Fibroblast of lung (primary cell): ENCODE data around the gene USP21.

Experiments
- EZH2 ChIP-seq: IDR thresholded peaks from 2 replicates; pipeline ENCODE4 v1.5.1; 2012; ENCODE audit warnings: low read length, control low read depth, mild to moderate bottlenecking; ENCODE audit errors: missing control alignments
- TF ChIP-seq, protein P1 (sequence below), 2 donors: IDR thresholded peaks in 1 of 2; conservative IDR thresholded peaks in 1 of 2; 1 replicate in 1 of 2; 2 replicates in 1 of 2; pipeline ENCODE4 v1.5.1; 2011 to 2012; ENCODE audit warnings: low read length in 2 of 2, control low read depth in 1 of 2, inconsistent platforms in 1 of 2, low read depth in 1 of 2, mild to moderate bottlenecking in 1 of 2

DNA sequence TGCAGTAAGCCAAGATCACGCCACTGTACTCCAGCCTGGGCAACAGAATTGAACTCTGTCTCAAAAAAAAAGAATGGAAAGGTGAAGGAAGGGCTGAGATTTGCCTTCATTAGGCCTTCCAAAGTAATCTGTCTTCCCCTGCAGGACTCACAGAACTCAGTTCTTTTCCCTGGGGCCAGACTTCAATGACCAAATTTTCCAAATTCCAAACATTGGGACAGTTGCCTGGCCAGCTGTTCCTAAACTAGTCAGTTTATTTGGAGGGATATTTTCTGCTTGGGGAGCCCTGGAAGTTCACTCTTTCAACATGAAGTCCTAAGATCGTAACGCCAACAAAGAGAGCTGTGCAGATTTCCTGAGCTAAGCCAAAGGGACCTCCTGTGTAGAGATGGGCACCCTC lies 21.4 kb upstream of the USP21 start:
- TF ChIP-seq, protein P1, sequence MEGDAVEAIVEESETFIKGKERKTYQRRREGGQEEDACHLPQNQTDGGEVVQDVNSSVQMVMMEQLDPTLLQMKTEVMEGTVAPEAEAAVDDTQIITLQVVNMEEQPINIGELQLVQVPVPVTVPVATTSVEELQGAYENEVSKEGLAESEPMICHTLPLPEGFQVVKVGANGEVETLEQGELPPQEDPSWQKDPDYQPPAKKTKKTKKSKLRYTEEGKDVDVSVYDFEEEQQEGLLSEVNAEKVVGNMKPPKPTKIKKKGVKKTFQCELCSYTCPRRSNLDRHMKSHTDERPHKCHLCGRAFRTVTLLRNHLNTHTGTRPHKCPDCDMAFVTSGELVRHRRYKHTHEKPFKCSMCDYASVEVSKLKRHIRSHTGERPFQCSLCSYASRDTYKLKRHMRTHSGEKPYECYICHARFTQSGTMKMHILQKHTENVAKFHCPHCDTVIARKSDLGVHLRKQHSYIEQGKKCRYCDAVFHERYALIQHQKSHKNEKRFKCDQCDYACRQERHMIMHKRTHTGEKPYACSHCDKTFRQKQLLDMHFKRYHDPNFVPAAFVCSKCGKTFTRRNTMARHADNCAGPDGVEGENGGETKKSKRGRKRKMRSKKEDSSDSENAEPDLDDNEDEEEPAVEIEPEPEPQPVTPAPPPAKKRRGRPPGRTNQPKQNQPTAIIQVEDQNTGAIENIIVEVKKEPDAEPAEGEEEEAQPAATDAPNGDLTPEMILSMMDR (conservative IDR thresholded peaks at IDR 0.05 in 1 of 2, IDR thresholded peaks at IDR 0.05 in 1 of 2; ENCODE audit: low read depth in 1 of 2, low read length in 2 of 2): no peak
- no peak for TF ChIP-seq EZH2
